Heart right ventricle (tissue), 16 donors: Measurements from ENCODE around the gene TBC1D2B. TPM values are rescaled to one million over a fixed set of nuclear protein-coding genes. Genes with fewer than 3 reads are reported as not detected.
"Not testable (repeated sequence)": the region's sequence is repeated elsewhere in the genome, so short reads cannot be mapped to it uniquely, and the experiment has no call there.

Experiments used
- ATAC-seq, 8 donors: fragments of 200-7000 bp; cut with Tn5 transposase; one replicate each; pipeline ENCODE4 v1.9.1; 2020; ENCODE audit warnings: mild to moderate bottlenecking in 8 of 8, moderate library complexity in 8 of 8, moderate number of reproducible peaks in 1 of 8
- DNase-seq, 2 donors: peaks; one replicate each; pipeline ENCODE4 v3.0.0-alpha.2; 2020
- H3K27ac ChIP-seq, 10 donors: fragments of 200-600 bp; sonication (generic) in 2 of 10; one replicate each; pipeline versions ENCODE4 v1.5.0 to v1.8.0; 2020 to 2022; ENCODE audit warnings: mild to moderate bottlenecking in 3 of 10
- H3K27me3 ChIP-seq, 7 donors: fragments of 200-600 bp; one replicate each; pipeline ENCODE4 v1.8.0; 2021 to 2022; ENCODE audit warnings: mild to moderate bottlenecking in 2 of 7
- H3K36me3 ChIP-seq, 9 donors: fragments of 200-600 bp; sonication (generic) in 1 of 9; one replicate each; pipeline versions ENCODE4 v1.5.0 to v1.8.0; 2020 to 2022; ENCODE audit warnings: mild to moderate bottlenecking in 2 of 9
- H3K4me1 ChIP-seq, 9 donors: fragments of 200-600 bp; sonication (generic) in 1 of 9; one replicate each; pipeline versions ENCODE4 v1.5.0 to v1.8.0; 2020 to 2022; ENCODE audit warnings: mild to moderate bottlenecking in 4 of 9
- H3K4me3 ChIP-seq, 10 donors: fragments of 200-600 bp; sonication (generic) in 2 of 10; one replicate each; pipeline versions ENCODE4 v1.5.0 to v1.8.0; 2020 to 2022; ENCODE audit warnings: mild to moderate bottlenecking in 7 of 10, moderate library complexity in 2 of 10
- H3K9me3 ChIP-seq, 11 donors: fragments of 200-600 bp in 10 of 11; sonication (generic) in 2 of 11; one replicate each; pipeline versions ENCODE4 v1.5.0 to v1.8.0; 2013 to 2022; ENCODE audit warnings: mild to moderate bottlenecking in 2 of 11, control low read depth in 1 of 11, moderate library complexity in 1 of 11
- CTCF ChIP-seq, 9 donors: fragments of 200-600 bp; sonication (generic) in 2 of 9; IDR thresholded peaks; one replicate each; pipeline versions ENCODE4 v1.5.0 to v1.8.0; 2021 to 2022; ENCODE audit warnings: antibody characterized with exemption in 9 of 9, mild to moderate bottlenecking in 5 of 9, moderate library complexity in 1 of 9
- WGBS, 2 donors: extraction: QIAGEN DNeasy Blood & Tissue Kit; methylation state at CpG; one replicate each; pipeline ENCODE4 v1.1.7; 2013; ENCODE audit warnings: inconsistent platforms in 1 of 2; 5-methylcytosine and 5-hydroxymethylcytosine counted together
- intact Hi-C, 10 donors: fragments of 100-400 bp; cut with DNase I; formaldehyde crosslinking; loops; one replicate each; pipeline versions ENCODE4 v1.11.1 to v1.14.2; 2022
- polyA plus RNA-seq, 2 donors: library from polyadenylated mRNA; stranded (reverse); fragments of 200-250 nt; gene quantifications; one replicate each; pipeline ENCODE4 v1.2.3, GENCODE V29; 2013
- total RNA-seq, 10 donors: library from RNA; stranded (reverse); fragmentation: NEBNext Ultra II Directional in 3 of 10; extraction: Animal tissue kit (Norgen Biotek cat#: 25700) in 3 of 10; gene quantifications; one replicate each; pipeline versions ENCODE4 v1.2.1 to v1.2.4, GENCODE V29; 2021 to 2023
- donor health status: Arrhythmogenic right ventricular cardiomyopathy.
- donor health status: ischemic (EF 13 %, LVEDD 7.1; RV severe dilation, severe dysfunction).
- donor health status: healthy with polysubstance abuse.
- donor health status: DM: no; HTN: yes; CAD: no.
- donor health status: DM: no; HTN: no; CAD: no.
- donor health status: ischemic (EF 25% LVEDD 6.9; RV normal size, moderate dysfunction).
- donor health status: ischemic (EF 25% LVEDD 5.7; RV mildly dilated, moderate dysfunction).
- donor health status: healthy.
- donor health status: DM: yes; HTN: yes; CAD: no.
- donor health status: Ischemic cardiomyopathy.
- donor health status: ischemic (EF 35%, LVEDD 5.7; RV mildly dilated, moderate dysfunction).
- donor health status: nonischemic (EF 11% LVEDD 7.7; RV severe dilation, severe dysfunction).
- donor health status: DM: yes; HTN: yes; CAD: no.
- donor health status: PGD.
- donor health status: ischemic (EF 29% LVEDD 5.4; RV normal size, mild dysfunction).
- donor health status: nonischemic (EF 23%, LVEDD 6.1; RV moderate dilation, normal function).

The TBC1D2B gene
- total and polyA plus RNA-seq, 12 donors, result 4.7 to 20.8 (median 9.6) TPM

- 4 to 5% methylated on average over 17 of the region's 17 CpGs for WGBS, 2 donors
- TF ChIP-seq CTCF (IDR thresholded peaks at IDR 0.05), result peak; percentile 96 to 99 (median 97)
- Histone ChIP-seq H3K27ac (no peak overlapping the region), H3K4me1 (peaks cover 0 to 8% (median 4%) of the 10 kb centered on the region in 9 donors), H3K36me3 (no peaks in the 10 kb centered on the region), H3K4me3 (peak overlapping the region in 5 of 10 donors; percentile 24 to 38 (median 27)), H3K9me3 (no peaks in the 10 kb centered on the region), H3K27me3 (no peaks in the 10 kb centered on the region)
- ATAC-seq, result peak; percentile 96 to 98 (median 97)
- intact Hi-C loops, result loop anchor here in 8 of 10 donors (1.0 to 10.0 kb wide), 5 partner anchors 149 to 465 kb away; no protein-coding TSS in a partner anchor
- DNase-seq, result peak; percentile 75 to 79
These were observed 118.1 kb downstream of the TBC1D2B start for GRCh38 chr15:77959432-77959879.

GRCh38 chr15:77958716-77959431 lies 118.6 kb downstream of the TBC1D2B start:
- H3K9me3 ChIP-seq, H3K27ac ChIP-seq, DNase-seq, H3K27me3 ChIP-seq, H3K36me3 ChIP-seq: not testable (repeated sequence)
- peak overlapping the region in 1 of 10 donors; percentile 38 for H3K4me3 ChIP-seq
- WGBS, 2 donors, result 63 to 66% methylated on average over 7 of the region's 7 CpGs
- peaks cover 0 to 10% (median 4%) of the 10 kb centered on the region in 9 donors for H3K4me1 ChIP-seq
- peak in 1 of 8 donors; percentile 6 for ATAC-seq
- intact Hi-C loops, result loop anchor here in 8 of 10 donors (1.0 to 10.0 kb wide), 5 partner anchors 150 to 466 kb away; no protein-coding TSS in a partner anchor

DNA sequence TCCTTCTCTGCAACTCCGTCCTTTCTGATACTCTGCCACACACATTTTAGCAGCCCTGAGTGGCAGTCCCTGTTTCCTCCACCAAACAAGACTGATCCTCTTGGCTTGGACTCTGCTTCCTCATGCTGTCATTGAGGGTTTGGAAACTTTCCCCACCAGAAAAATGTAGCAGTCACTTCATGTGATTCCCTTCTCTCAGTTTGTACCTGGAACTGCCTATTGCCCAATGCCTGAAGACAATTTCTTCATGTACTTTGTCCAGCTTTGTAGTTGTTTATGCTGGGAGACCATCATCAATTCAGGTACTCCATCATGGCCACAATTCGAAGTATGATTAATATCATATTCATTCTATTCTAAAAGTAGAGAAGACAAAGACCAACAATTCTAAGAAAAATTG lies 119.5 kb downstream of the TBC1D2B start:
- H3K27ac ChIP-seq, H3K27me3 ChIP-seq, H3K9me3 ChIP-seq: not testable (repeated sequence)

DNA sequence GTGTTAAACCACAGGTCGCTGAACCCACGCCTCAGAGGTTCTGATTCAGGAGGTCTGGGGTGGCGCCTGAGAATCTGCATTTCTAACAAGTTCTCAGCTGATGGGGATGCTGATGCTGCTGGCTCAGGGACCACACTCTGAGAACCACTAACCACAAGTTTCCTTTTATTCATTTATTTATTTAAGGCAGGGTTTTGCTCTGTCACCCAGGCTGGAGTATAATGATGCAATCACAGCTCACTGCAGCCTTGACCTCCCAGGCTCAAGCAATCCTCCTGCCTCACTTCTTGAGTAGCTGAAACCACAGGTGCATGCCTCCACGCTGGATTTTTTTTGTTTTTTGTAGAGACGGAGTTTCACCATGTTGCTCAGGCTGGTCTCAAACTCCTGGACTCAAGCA lies 123.6 kb downstream of the TBC1D2B start:
- not testable (repeated sequence) for H3K4me3 ChIP-seq, H3K36me3 ChIP-seq, ATAC-seq, DNase-seq, H3K27me3 ChIP-seq, H3K9me3 ChIP-seq, H3K4me1 ChIP-seq, H3K27ac ChIP-seq
- intact Hi-C loops, result loop anchor here in 1 of 10 donors (10.0 kb wide), 1 partner anchor 471 kb away; no protein-coding TSS in a partner anchor
- WGBS, 2 donors, result 61 to 63% methylated on average over 5 of the region's 5 CpGs

More for the DNA sequence above, 119.5 kb downstream of the TBC1D2B start:
- H3K36me3 ChIP-seq, DNase-seq, ATAC-seq, H3K4me3 ChIP-seq: not testable (repeated sequence)
- intact Hi-C loops, result loop anchor here in 8 of 10 donors (2.0 to 10.0 kb wide), 4 partner anchors 151 to 467 kb away; no protein-coding TSS in a partner anchor
- H3K4me1 ChIP-seq, result peaks cover 0 to 10% (median 4%) of the 10 kb centered on the region in 9 donors
- WGBS, 2 donors, result 77 to 81% methylated on average over 2 of the region's 2 CpGs

GRCh38 chr15:77952928-77953446 lies 124.5 kb downstream of the TBC1D2B start:
- not testable (repeated sequence) for H3K9me3 ChIP-seq, ATAC-seq, H3K4me3 ChIP-seq, H3K36me3 ChIP-seq, H3K27me3 ChIP-seq, H3K27ac ChIP-seq, H3K4me1 ChIP-seq, DNase-seq
- WGBS, 2 donors, result 83 to 96% methylated on average over 4 of the region's 5 CpGs
- intact Hi-C loops, result loop anchor here in 1 of 10 donors (10.0 kb wide), 1 partner anchor 472 kb away; no protein-coding TSS in a partner anchor

DNA sequence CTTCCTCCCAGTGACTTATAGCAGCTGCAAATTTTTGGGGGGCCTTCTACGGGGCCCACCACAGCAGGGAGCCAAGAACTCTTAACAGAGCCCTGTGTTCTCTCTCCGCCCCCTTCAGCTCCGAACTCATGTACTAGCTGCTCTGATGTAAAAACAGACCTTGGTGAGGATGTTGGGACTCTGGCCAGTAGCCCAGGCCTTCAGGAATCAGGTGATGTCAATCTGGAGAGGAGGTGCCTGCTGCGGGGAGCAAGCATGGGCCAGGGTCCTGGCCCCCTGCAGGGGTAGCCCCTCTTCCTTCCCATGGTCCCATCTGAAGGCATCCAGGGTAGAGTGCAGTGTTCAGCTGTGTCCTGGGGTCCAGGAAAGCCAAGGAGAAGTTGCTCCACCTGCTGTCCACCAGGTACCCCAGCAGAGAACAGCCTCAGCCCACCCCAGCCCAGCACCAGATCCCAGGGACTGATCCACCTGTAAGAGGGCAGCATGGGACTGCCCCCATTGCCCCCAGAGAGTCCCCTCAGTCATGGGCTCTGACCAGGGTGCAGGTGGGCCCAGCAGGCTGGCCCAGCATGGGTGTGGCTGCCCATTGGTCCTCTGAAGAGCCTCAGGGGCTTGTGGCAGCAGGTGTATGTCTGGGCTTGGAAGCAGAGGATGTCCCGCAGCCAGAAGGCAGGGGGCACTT lies 126.3 kb downstream of the TBC1D2B start:
- ATAC-seq, result peak in 1 of 8 donors; percentile 52
- WGBS, 2 donors, result 81 to 85% methylated on average over 4 of the region's 5 CpGs
- DNase-seq, H3K4me3 ChIP-seq, H3K27ac ChIP-seq, H3K9me3 ChIP-seq, H3K27me3 ChIP-seq, H3K4me1 ChIP-seq, H3K36me3 ChIP-seq: not testable (repeated sequence)
- intact Hi-C loops, result loop anchor here in 1 of 10 donors (10.0 kb wide), 1 partner anchor 474 kb away; no protein-coding TSS in a partner anchor

DNA sequence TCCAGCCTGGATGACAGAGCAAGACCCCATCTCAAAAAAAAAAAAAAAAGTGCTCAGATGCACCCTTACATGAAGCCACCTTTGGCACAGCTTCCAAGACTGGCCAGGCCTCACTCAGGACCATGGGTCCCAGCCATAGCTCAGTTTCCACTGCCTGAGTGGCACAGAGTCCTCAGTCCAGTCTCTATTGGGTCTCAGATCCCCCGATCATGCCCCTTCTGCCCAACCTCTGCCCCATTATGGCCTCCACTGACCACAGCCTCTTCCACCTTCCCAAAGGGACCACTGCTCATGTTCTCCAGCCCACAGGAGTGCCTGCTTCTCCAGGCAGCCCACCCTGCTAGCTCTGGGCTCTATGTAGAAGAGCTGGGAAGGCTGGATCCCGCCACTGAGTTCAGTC lies 127.0 kb downstream of the TBC1D2B start:
- intact Hi-C loops, result loop anchor here in 1 of 10 donors (10.0 kb wide), 1 partner anchor 474 kb away; no protein-coding TSS in a partner anchor
- 98 to 100% methylated on average over 1 of the region's 2 CpGs for WGBS, 2 donors
- H3K27me3 ChIP-seq, H3K27ac ChIP-seq, H3K4me1 ChIP-seq, H3K4me3 ChIP-seq, H3K36me3 ChIP-seq, DNase-seq, H3K9me3 ChIP-seq: not testable (repeated sequence)
- peak in 1 of 8 donors; percentile 46 for ATAC-seq
